Neuronal stem cell (in vitro differentiated cells): Measurements from ENCODE around the gene ANK3.

Source experiments
- DNase-seq: peaks from one replicate; pipeline ENCODE4 v3.0.0-alpha.2; 2013; ENCODE audit warnings: low spot score
- H2AFZ ChIP-seq: one replicate; pipeline ENCODE4 v1.6.1; 2013; ENCODE audit warnings: mild to moderate bottlenecking, low read length, inconsistent platforms
- H2AK5ac ChIP-seq: 2 replicates; pipeline ENCODE4 v1.6.1; 2013; ENCODE audit warnings: low read depth, mild to moderate bottlenecking, inconsistent platforms, low read length, moderate library complexity, mixed read lengths
- H2BK120ac ChIP-seq: 2 replicates; pipeline ENCODE4 v1.6.1; 2013; ENCODE audit warnings: low read depth, mild to moderate bottlenecking, inconsistent platforms, low read length, moderate library complexity, mixed read lengths
- H2BK12ac ChIP-seq: one replicate; pipeline ENCODE4 v1.6.1; 2013; ENCODE audit warnings: low read length, inconsistent platforms
- H2BK15ac ChIP-seq: 2 replicates; pipeline ENCODE4 v1.6.1; 2013; ENCODE audit warnings: mild to moderate bottlenecking, low read length, inconsistent platforms, mixed read lengths
- H2BK5ac ChIP-seq: one replicate; pipeline ENCODE4 v1.6.1; 2013; ENCODE audit warnings: inconsistent platforms, mild to moderate bottlenecking, low read length, moderate library complexity
- H3K14ac ChIP-seq: one replicate; pipeline ENCODE4 v1.6.1; 2013; ENCODE audit warnings: low read length, inconsistent platforms
- H3K18ac ChIP-seq: 2 replicates; pipeline ENCODE4 v1.6.1; 2013; ENCODE audit warnings: low read length, inconsistent platforms
- H3K23ac ChIP-seq: 2 replicates; pipeline ENCODE4 v1.6.1; 2013; ENCODE audit warnings: low read depth, mild to moderate bottlenecking, mixed read lengths, low read length, inconsistent platforms; ENCODE audit not compliant: poor library complexity
- H3K27ac ChIP-seq: replicated peaks from 3 replicates; pipeline ENCODE4 v1.5.1; 2013; ENCODE audit warnings: low read length, inconsistent platforms
- H3K27me3 ChIP-seq, 3 experiments: 2 replicates each; pipeline ENCODE4 v1.6.1; 2013; ENCODE audit warnings: low read length in 3 of 3, mild to moderate bottlenecking in 2 of 3, inconsistent platforms in 1 of 3, low read depth in 1 of 3, mixed read lengths in 1 of 3, moderate library complexity in 1 of 3; ENCODE audit not compliant: control insufficient read depth in 3 of 3, insufficient read depth in 3 of 3
- H3K36me3 ChIP-seq, 2 donors: replicated peaks in 1 of 2; 2 replicates each; pipeline ENCODE4 v1.6.1; 2013; ENCODE audit warnings: low read length in 2 of 2; ENCODE audit not compliant: control insufficient read depth in 2 of 2, insufficient read depth in 2 of 2
- H3K4ac ChIP-seq: 2 replicates; pipeline ENCODE4 v1.6.1; 2013; ENCODE audit warnings: inconsistent platforms, mild to moderate bottlenecking, low read length, moderate library complexity
- H3K4me1 ChIP-seq, 2 donors: 1 replicate in 1 of 2; 2 replicates in 1 of 2; pipeline ENCODE4 v1.6.1; 2013; ENCODE audit warnings: low read length in 2 of 2, low read depth in 1 of 2; ENCODE audit not compliant: control insufficient read depth in 2 of 2, insufficient read depth in 1 of 2
- H3K4me2 ChIP-seq: one replicate; pipeline ENCODE4 v1.6.1; 2013; ENCODE audit warnings: mild to moderate bottlenecking, low read length, inconsistent platforms; ENCODE audit not compliant: insufficient read depth, poor library complexity, severe bottlenecking
- H3K4me3 ChIP-seq, 2 donors: 2 replicates each; pipeline ENCODE4 v1.5.1; 2013; ENCODE audit warnings: low read length in 2 of 2, mild to moderate bottlenecking in 2 of 2, inconsistent platforms in 1 of 2, moderate library complexity in 1 of 2
- H3K79me1 ChIP-seq: one replicate; pipeline ENCODE4 v1.6.1; 2013; ENCODE audit warnings: low read depth, mild to moderate bottlenecking, inconsistent platforms, low read length, moderate library complexity
- H3K9ac ChIP-seq: one replicate; pipeline ENCODE4 v1.6.1; 2013; ENCODE audit warnings: mild to moderate bottlenecking, low read depth, low read length, inconsistent platforms; ENCODE audit not compliant: poor library complexity
- H3K9me3 ChIP-seq, 2 donors: replicated peaks in 1 of 2; 2 replicates each; pipeline versions ENCODE3 to v1.6.1; 2013; ENCODE audit warnings: low read length in 2 of 2, mild to moderate bottlenecking in 2 of 2, inconsistent platforms in 1 of 2, low read depth in 1 of 2, mixed read lengths in 1 of 2, moderate library complexity in 1 of 2; ENCODE audit not compliant: control insufficient read depth in 2 of 2, insufficient read depth in 1 of 2
- H4K8ac ChIP-seq: one replicate; pipeline ENCODE4 v1.6.1; 2013; ENCODE audit warnings: low read depth, mild to moderate bottlenecking, inconsistent platforms, low read length, moderate library complexity
- H4K91ac ChIP-seq: one replicate; pipeline ENCODE4 v1.6.1; 2013; ENCODE audit warnings: low read length, low read depth, mild to moderate bottlenecking, inconsistent platforms; ENCODE audit not compliant: poor library complexity
- WGBS, 2 donors: extraction: QIAGEN DNeasy Blood & Tissue Kit; methylation state at CpG; one replicate each; pipeline ENCODE4 v1.1.7; 2013; ENCODE audit warnings: missing lambda C conversion rate in 2 of 2, mixed read lengths in 1 of 2; ENCODE audit not compliant: insufficient read length in 2 of 2, insufficient replicate concordance in 1 of 2; ENCODE audit errors: extremely low coverage in 2 of 2; 5-methylcytosine and 5-hydroxymethylcytosine counted together

Gene ANK3

GRCh38 chr10:60288256-60288655, 101.4 kb downstream of the ANK3 start:
- no CpG with 5 or more reads among the region's 3 CpGs for WGBS, 2 donors
- Histone ChIP-seq H3K9me3 (no peaks in the 10 kb centered on the region), H2AK5ac (no peak overlapping the region), H3K36me3 (no peaks in the 10 kb centered on the region), H2AFZ (no peak overlapping the region), H3K79me1 (no peaks in the 10 kb centered on the region), H3K18ac (no peak overlapping the region), H2BK15ac (no peak overlapping the region), H2BK120ac (no peak overlapping the region), H3K9ac (no peak overlapping the region), H3K4ac (no peak overlapping the region), H3K23ac (no peak overlapping the region), H2BK5ac (no peak overlapping the region), H3K27ac (no peak overlapping the region), H3K4me3 (no peak overlapping the region), H4K8ac (no peak overlapping the region), H4K91ac (no peak overlapping the region), H3K14ac (no peak overlapping the region), H3K4me2 (no peak overlapping the region), H2BK12ac (no peak overlapping the region), H3K4me1 (peaks cover 3 to 8% of the 10 kb centered on the region in 2 donors), H3K27me3 (no peaks in the 10 kb centered on the region)
- DNase-seq, result no peak

- no peak overlapping the region for H3K4ac ChIP-seq
- no peak overlapping the region for H3K4me3 ChIP-seq
- H4K8ac ChIP-seq, result no peak overlapping the region
- H4K91ac ChIP-seq, result no peak overlapping the region
- no peaks in the 10 kb centered on the region for H3K9me3 ChIP-seq
- H2BK5ac ChIP-seq, result no peak overlapping the region
- peaks cover 3 to 8% of the 10 kb centered on the region in 2 donors for H3K4me1 ChIP-seq
- no peaks in the 10 kb centered on the region for H3K79me1 ChIP-seq
- H3K36me3 ChIP-seq, result no peaks in the 10 kb centered on the region
- DNase-seq, result no peak
- H3K18ac ChIP-seq, result no peak overlapping the region
- no peak overlapping the region for H2BK120ac ChIP-seq
- no peak overlapping the region for H3K23ac ChIP-seq
- no peak overlapping the region for H3K4me2 ChIP-seq
- H3K27me3 ChIP-seq, result no peaks in the 10 kb centered on the region
- H2AFZ ChIP-seq, result no peak overlapping the region
- H3K14ac ChIP-seq, result no peak overlapping the region
- no peak overlapping the region for H3K27ac ChIP-seq
- no peak overlapping the region for H2AK5ac ChIP-seq
- H3K9ac ChIP-seq, result no peak overlapping the region
- WGBS, 2 donors, result no CpG with 5 or more reads among the region's 1 CpG
- no peak overlapping the region for H2BK15ac ChIP-seq
- H2BK12ac ChIP-seq, result no peak overlapping the region
Observed at GRCh38 chr10:60286559-60286958, 103.1 kb downstream of the ANK3 start.

- Histone ChIP-seq H3K18ac (no peak overlapping the region), H2BK12ac (no peak overlapping the region), H3K4me2 (no peak overlapping the region), H4K8ac (no peak overlapping the region), H2AK5ac (no peak overlapping the region), H3K36me3 (no peaks in the 10 kb centered on the region), H3K4me3 (no peak overlapping the region), H3K27me3 (no peaks in the 10 kb centered on the region), H3K4me1 (peaks cover 4 to 12% of the 10 kb centered on the region in 2 donors), H3K4ac (no peak overlapping the region), H3K79me1 (no peaks in the 10 kb centered on the region), H2BK5ac (no peak overlapping the region), H4K91ac (no peak overlapping the region), H3K9ac (no peak overlapping the region), H2BK120ac (no peak overlapping the region), H2AFZ (no peak overlapping the region), H3K23ac (no peak overlapping the region), H3K9me3 (no peaks in the 10 kb centered on the region), H2BK15ac (no peak overlapping the region), H3K27ac (no peak overlapping the region), H3K14ac (no peak overlapping the region)
- no peak for DNase-seq
- WGBS, 2 donors, result no CpG with 5 or more reads among the region's 2 CpGs
Observed at GRCh38 chr10:60283397-60283796, 106.3 kb downstream of the ANK3 start.

GRCh38 chr10:60282771-60283353, 106.8 kb downstream of the ANK3 start:
- Histone ChIP-seq H3K9ac (no peak overlapping the region), H3K23ac (no peak overlapping the region), H3K36me3 (no peaks in the 10 kb centered on the region), H2BK12ac (no peak overlapping the region), H3K18ac (no peak overlapping the region), H3K14ac (no peak overlapping the region), H3K4me2 (no peak overlapping the region), H2BK5ac (no peak overlapping the region), H2BK120ac (no peak overlapping the region), H2BK15ac (no peak overlapping the region), H3K27me3 (no peaks in the 10 kb centered on the region), H2AK5ac (no peak overlapping the region), H3K4me1 (peaks cover 4 to 12% of the 10 kb centered on the region in 2 donors), H3K79me1 (no peaks in the 10 kb centered on the region), H3K9me3 (no peaks in the 10 kb centered on the region), H2AFZ (no peak overlapping the region), H3K4me3 (no peak overlapping the region), H4K91ac (no peak overlapping the region), H3K27ac (no peak overlapping the region), H4K8ac (no peak overlapping the region), H3K4ac (no peak overlapping the region)
- WGBS, 2 donors, result 100% methylated on average over 1 of the region's 5 CpGs; no CpG with 5 or more reads in 1 of the 2 donors
- DNase-seq, result no peak
